GM18505 (cell line): ENCODE data around the gene RDH12.
"Not testable (repeated sequence)": the region's sequence is repeated elsewhere in the genome, so short reads cannot be mapped to it uniquely, and the experiment has no call there.

Experiments used
- ATAC-seq: cut with Tn5 transposase; IDR thresholded peaks from one replicate; pipeline ENCODE4 v1.9.1; 2021; ENCODE audit not compliant: unreplicated experiment
- POLR2A ChIP-seq: IDR thresholded peaks from 4 replicates; pipeline ENCODE4 v1.6.1; 2011; ENCODE audit warnings: borderline replicate concordance; ENCODE audit not compliant: insufficient read depth, insufficient read length; ENCODE audit errors: extremely low read depth

Gene RDH12

GRCh38 chr14:67694791-67695393 lies 6.8 kb upstream of the RDH12 start:
- peak; percentile 73 for ATAC-seq
- peak; percentile 75 for TF ChIP-seq POLR2A

- ATAC-seq, result peak; percentile 87
- TF ChIP-seq POLR2A, result peak; percentile 95
These were observed 6.2 kb upstream of the RDH12 start, which contains the start of gene RDH11 for GRCh38 chr14:67695394-67695949. TSS of gene RDH11 (minus strand) at chr14:67695764. CDS start at chr14:67695703, 61 bp downstream.

GRCh38 chr14:67697006-67697405 lies 4.7 kb upstream of the RDH12 start:
- no peak for TF ChIP-seq POLR2A
- no peak for ATAC-seq

GRCh38 chr14:67698179-67698578 lies 3.5 kb upstream of the RDH12 start:
- TF ChIP-seq POLR2A, result no peak
- ATAC-seq, result no peak

GRCh38 chr14:67703997-67704396 lies 2.3 kb downstream of the RDH12 start:
- TF ChIP-seq POLR2A, result no peak
- no peak for ATAC-seq

- no peak for ATAC-seq
- no peak for TF ChIP-seq POLR2A
These were observed 2.9 kb downstream of the RDH12 start for GRCh38 chr14:67704484-67705089.

- TF ChIP-seq POLR2A, result no peak
- ATAC-seq, result no peak
These were observed 3.5 kb downstream of the RDH12 start for GRCh38 chr14:67705211-67705610.

- ATAC-seq, result not testable (repeated sequence)
These were observed 7.7 kb downstream of the RDH12 start for GRCh38 chr14:67709346-67709745.

- ATAC-seq, result not testable (repeated sequence)
These were observed 8.1 kb downstream of the RDH12 start for GRCh38 chr14:67709796-67710195.

- no peak for TF ChIP-seq POLR2A
- no peak for ATAC-seq
These were observed 8.5 kb downstream of the RDH12 start for GRCh38 chr14:67710209-67710608.

GRCh38 chr14:67717048-67717447 lies 15.4 kb downstream of the RDH12 start:
- ATAC-seq, result no peak
- TF ChIP-seq POLR2A, result no peak

GRCh38 chr14:67718265-67718664 lies 16.6 kb downstream of the RDH12 start:
- TF ChIP-seq POLR2A, result no peak
- no peak for ATAC-seq

- not testable (repeated sequence) for ATAC-seq
These were observed 17.7 kb downstream of the RDH12 start for GRCh38 chr14:67719385-67719784.

GRCh38 chr14:67719866-67720265 lies 18.2 kb downstream of the RDH12 start:
- TF ChIP-seq POLR2A, result no peak
- no peak for ATAC-seq
